HEK293T (cell line): ENCODE data around the gene MT1F.
"Not testable (repeated sequence)": the region's sequence is repeated elsewhere in the genome, so short reads cannot be mapped to it uniquely, and the experiment has no call there.

Experiments
- CTCF ChIA-PET: fragments of 350-600 bp; formaldehyde crosslinking; extraction: SDS; loops from one replicate; lab custom pipeline; 2021; ENCODE audit warnings: antibody characterized with exemption, inconsistent platforms; lab: Yijun Ruan, JAX
- POLR2A ChIA-PET: fragments of 350-600 bp; formaldehyde crosslinking; extraction: SDS; loops from one replicate; lab custom pipeline; 2020; ENCODE audit warnings: antibody characterized with exemption, inconsistent platforms; lab: Yijun Ruan, JAX
- DNase-seq: peaks from one replicate; pipeline ENCODE4 v3.0.0; 2012; ENCODE audit warnings: mixed read lengths; ENCODE audit errors: extremely low spot score
- ARNT ChIP-seq: fragments of 450-650 bp; IDR thresholded peaks from 2 replicates; pipeline ENCODE4 v1.6.1; 2017; ENCODE audit warnings: mild to moderate bottlenecking
- BHLHE40 ChIP-seq: fragments of 450-650 bp; IDR thresholded peaks from 2 replicates; pipeline ENCODE4 v1.6.1; 2016; ENCODE audit warnings: mild to moderate bottlenecking, moderate library complexity, borderline replicate concordance
- CTBP1 ChIP-seq: fragments of 450-650 bp; IDR thresholded peaks from 2 replicates; pipeline ENCODE4 v1.6.1; 2016; ENCODE audit warnings: borderline replicate concordance
- ELF4 ChIP-seq: fragments of 450-650 bp; IDR thresholded peaks from 2 replicates; pipeline ENCODE4 v1.6.1; 2017; ENCODE audit warnings: antibody characterized with exemption
- FOXA1 ChIP-seq: fragments of 450-650 bp; IDR thresholded peaks from 2 replicates; pipeline ENCODE4 v1.6.1; 2016; ENCODE audit warnings: mild to moderate bottlenecking
- FOXK2 ChIP-seq: fragments of 450-650 bp; IDR thresholded peaks from 2 replicates; pipeline ENCODE4 v1.6.1; 2016; ENCODE audit warnings: mild to moderate bottlenecking
- FOXM1 ChIP-seq: fragments of 450-650 bp; IDR thresholded peaks from 2 replicates; pipeline ENCODE4 v1.6.1; 2017; ENCODE audit warnings: mild to moderate bottlenecking, borderline replicate concordance
- HDGF ChIP-seq: fragments of 450-650 bp; IDR thresholded peaks from 2 replicates; pipeline ENCODE4 v1.6.1; 2017; ENCODE audit warnings: antibody characterized with exemption, borderline replicate concordance
- L3MBTL2 ChIP-seq: fragments of 450-650 bp; conservative IDR thresholded peaks from 2 replicates; pipeline ENCODE4 v1.6.1; 2016; ENCODE audit warnings: mild to moderate bottlenecking
- LEF1 ChIP-seq: fragments of 450-650 bp; IDR thresholded peaks from 2 replicates; pipeline ENCODE4 v1.6.1; 2017; ENCODE audit warnings: mild to moderate bottlenecking, borderline replicate concordance
- NFRKB ChIP-seq: fragments of 450-650 bp; IDR thresholded peaks from 2 replicates; pipeline ENCODE4 v1.6.1; 2016; ENCODE audit warnings: mild to moderate bottlenecking, moderate library complexity
- SP1 ChIP-seq: fragments of 450-650 bp; IDR thresholded peaks from 2 replicates; pipeline ENCODE4 v1.6.1; 2017
- SUZ12 ChIP-seq: fragments of 450-650 bp; IDR thresholded peaks from 2 replicates; pipeline ENCODE4 v1.6.1; 2016; ENCODE audit warnings: mild to moderate bottlenecking
- TARDBP ChIP-seq: fragments of 450-650 bp; IDR thresholded peaks from 2 replicates; pipeline ENCODE4 v1.6.1; 2016
- ZNF384 ChIP-seq: fragments of 450-650 bp; IDR thresholded peaks from 2 replicates; pipeline ENCODE4 v1.6.1; 2016
- TF ChIP-seq, protein P1 (sequence below): fragments of 450-650 bp; IDR thresholded peaks from 2 replicates; pipeline ENCODE4 v1.6.1; 2016

Gene MT1F

DNA sequence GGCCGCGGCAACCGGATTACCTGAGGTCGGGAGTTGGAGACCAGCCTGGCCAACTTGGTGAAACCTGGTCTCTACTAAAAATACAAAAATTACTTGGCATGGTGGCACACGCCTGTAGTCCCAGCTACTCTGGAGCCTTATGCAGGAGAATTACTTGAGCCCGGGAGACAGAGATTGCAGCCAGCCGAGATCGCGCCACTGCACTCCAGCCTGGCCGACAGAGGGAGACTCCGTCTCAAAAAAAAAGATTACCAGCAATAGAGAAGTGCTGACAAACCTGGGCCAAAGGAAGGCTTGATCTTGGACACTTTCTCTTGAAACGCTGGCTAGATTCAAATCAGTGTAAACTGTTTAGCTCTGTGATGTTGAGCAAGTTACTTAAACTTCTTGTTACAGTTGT is 16.2 kb downstream of the MT1F start:
- TF ChIP-seq ARNT: no peak
- no peak for TF ChIP-seq CTBP1
- no peak for TF ChIP-seq L3MBTL2
- no peak for TF ChIP-seq SP1
- TF ChIP-seq LEF1: no peak
- no peak for TF ChIP-seq HDGF
- no peak for TF ChIP-seq BHLHE40
- no peak for TF ChIP-seq ZNF384
- TF ChIP-seq FOXK2: no peak
- TF ChIP-seq FOXA1: no peak
- TF ChIP-seq SUZ12: no peak
- no peak for TF ChIP-seq TARDBP
- POLR2A ChIA-PET: no interaction called here
- CTCF ChIA-PET: interaction anchor here (0.6 to 1.4 kb wide), 2 partner anchors 28 to 502 kb away, joined by 6 to 10 read pairs; no protein-coding TSS in a partner anchor
- DNase-seq: no peak

DNA sequence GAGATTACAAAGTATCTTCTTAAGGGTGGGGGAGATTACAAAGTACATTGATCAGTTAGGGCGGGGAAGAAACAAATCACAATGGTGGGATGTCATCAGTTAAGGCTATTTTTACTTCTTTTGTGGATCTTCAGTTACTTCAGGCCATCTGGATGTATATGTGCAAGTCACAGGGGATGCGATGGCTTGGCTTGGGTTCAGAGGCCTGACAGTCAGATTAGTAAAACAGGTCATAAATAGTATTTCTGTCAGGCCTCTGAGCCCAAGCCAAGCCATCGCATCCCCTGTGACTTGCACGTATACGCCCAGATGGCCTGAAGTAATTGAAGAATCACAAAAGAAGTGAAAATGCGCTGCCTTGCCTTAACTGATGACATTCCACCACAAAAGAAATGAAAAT is 16.8 kb downstream of the MT1F start:
- CTCF ChIA-PET: interaction anchor here (0.6 kb wide), 1 partner anchor 501 kb away, joined by 6 read pairs; no protein-coding TSS in a partner anchor
- POLR2A ChIA-PET: not testable (repeated sequence)

DNA sequence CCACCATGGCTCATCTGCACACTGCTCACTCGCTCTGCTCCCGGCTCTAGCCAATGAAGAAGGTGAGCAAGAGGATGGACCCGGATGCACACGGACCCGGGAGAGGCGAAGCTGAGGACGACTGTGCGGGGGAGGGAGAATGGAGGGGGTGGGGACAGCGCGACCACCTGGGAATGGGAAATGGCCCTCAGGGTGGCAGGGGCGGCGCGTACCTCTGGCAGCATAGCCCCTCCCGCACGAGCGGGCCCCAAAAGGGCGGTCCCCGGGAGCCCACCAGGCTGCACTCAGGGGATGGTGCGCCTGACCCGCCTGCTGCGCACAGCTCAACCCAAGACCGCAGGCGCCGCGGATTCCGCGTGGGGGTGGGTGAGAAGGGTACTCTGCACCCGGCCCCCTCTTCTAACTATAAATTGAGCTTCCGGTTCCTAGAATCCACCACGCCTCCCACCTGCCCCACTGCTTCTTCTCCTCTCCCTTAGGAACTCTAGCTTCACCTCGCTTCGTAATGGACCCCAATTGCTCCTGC is 18.0 kb downstream of the MT1F start:
- ChIA-PET CTCF (no interaction called here), POLR2A (no interaction called here)
- no peak for TF ChIP-seq BHLHE40
- no peak for TF ChIP-seq FOXA1
- no peak for TF ChIP-seq SUZ12
- no peak for TF ChIP-seq FOXK2
- TF ChIP-seq FOXM1: no peak
- no peak for TF ChIP-seq LEF1
- TF ChIP-seq CTBP1: no peak
- TF ChIP-seq ZNF384: no peak
- no peak for TF ChIP-seq ELF4
- DNase-seq: no peak

More for the DNA sequence above, 16.8 kb downstream of the MT1F start:
- DNase-seq: not testable (repeated sequence)

DNA sequence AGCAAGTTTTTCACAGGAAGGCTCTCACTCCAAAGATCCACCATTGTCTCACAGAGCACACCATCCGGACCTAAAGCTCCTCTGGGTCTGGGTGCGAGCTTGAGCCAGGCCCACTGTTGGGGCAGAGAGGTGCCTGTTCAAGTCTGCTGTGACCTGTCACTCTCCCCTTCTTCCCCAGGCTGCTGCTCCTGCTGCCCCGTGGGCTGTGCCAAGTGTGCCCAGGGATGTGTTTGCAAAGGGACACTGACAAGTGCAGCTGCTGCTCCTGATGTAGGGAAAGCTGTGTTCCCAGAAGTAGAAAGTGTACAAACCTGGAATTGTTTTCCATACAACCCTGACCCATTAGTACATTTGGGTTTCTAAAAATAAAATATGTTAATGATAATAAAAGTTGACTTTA is 19.7 kb downstream of the MT1F start:
- CTCF ChIA-PET: interaction anchor here (0.6 kb wide), 1 partner anchor 101 kb away, joined by 3 read pairs; no protein-coding TSS in a partner anchor
- no peak for TF ChIP-seq BHLHE40
- TF ChIP-seq LEF1: no peak
- TF ChIP-seq FOXM1: no peak
- TF ChIP-seq FOXA1: no peak
- TF ChIP-seq TARDBP: no peak
- TF ChIP-seq SP1: no peak
- TF ChIP-seq NFRKB: no peak
- TF ChIP-seq CTBP1: no peak
- TF ChIP-seq FOXK2: no peak
- no peak for TF ChIP-seq ARNT
- no peak for TF ChIP-seq SUZ12
- no peak for TF ChIP-seq HDGF

DNA sequence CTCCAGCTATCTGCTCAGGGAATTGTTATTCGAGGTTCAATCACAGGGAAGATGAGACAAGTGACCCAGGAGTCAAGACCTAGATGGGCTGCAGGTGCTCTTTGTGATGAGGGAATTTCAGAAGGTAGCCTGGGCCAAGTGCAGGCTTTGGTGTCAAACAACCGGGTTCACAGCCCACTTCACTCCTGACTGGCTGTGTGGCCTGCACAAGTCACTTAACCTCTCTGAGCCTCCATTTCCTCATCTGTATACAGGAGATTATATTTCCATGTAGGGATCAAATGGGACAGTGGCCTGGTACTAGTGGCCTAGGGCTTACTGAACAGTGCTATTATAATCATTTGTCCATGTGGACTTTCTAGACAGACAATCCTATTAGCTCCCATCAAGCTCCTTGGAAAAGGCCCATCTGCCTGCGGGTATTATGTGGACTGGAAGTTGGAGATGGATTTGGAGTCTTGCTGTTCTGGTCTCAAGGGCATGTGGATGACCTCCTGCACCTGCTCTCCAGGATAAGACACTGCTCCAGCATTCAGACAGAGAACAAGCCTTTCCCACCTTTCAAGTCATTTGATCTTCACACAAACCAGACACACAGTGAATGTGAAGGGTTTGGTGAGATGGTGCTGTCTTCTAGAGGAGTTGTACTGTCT is 21.4 kb downstream of the MT1F start:
- TF ChIP-seq TARDBP (no peak), HDGF (no peak), L3MBTL2 (no peak), ZNF384 (no peak)
- TF ChIP-seq, protein P1, sequence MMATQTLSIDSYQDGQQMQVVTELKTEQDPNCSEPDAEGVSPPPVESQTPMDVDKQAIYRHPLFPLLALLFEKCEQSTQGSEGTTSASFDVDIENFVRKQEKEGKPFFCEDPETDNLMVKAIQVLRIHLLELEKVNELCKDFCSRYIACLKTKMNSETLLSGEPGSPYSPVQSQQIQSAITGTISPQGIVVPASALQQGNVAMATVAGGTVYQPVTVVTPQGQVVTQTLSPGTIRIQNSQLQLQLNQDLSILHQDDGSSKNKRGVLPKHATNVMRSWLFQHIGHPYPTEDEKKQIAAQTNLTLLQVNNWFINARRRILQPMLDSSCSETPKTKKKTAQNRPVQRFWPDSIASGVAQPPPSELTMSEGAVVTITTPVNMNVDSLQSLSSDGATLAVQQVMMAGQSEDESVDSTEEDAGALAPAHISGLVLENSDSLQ: no peak
- DNase-seq: no peak
- CTCF ChIA-PET: interaction anchor here (0.6 kb wide), 1 partner anchor 15 kb away, joined by 4 read pairs; no protein-coding TSS in a partner anchor
- POLR2A ChIA-PET: no interaction called here

More for the DNA sequence above, 19.7 kb downstream of the MT1F start:
- DNase-seq: no peak
- POLR2A ChIA-PET: no interaction called here

DNA sequence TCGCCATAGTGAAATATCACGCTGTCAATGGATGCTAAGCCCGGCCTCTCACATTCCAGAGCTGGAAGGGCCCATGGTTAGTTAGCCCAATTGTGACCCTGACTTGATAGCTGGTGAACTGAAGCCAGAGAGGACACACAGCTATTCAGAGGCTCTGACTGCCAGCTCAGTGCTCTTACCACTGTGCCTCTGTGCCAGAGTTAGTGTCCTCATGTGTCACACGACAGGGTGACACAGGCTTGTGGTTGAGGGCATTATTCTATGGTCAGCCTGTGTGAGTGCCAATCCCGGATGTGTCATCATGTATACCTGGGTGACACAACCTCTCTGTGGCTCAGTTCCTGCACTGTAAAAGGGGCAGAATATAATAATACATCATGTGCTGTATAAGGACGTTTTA is 22.1 kb downstream of the MT1F start:
- ChIA-PET CTCF (interaction anchor here (0.6 kb wide), 1 partner anchor 15 kb away, joined by 4 read pairs; no protein-coding TSS in a partner anchor), POLR2A (no interaction called here)
- TF ChIP-seq NFRKB (no peak), FOXA1 (no peak), TARDBP (no peak), BHLHE40 (no peak), FOXK2 (no peak), ELF4 (no peak), HDGF (no peak), ZNF384 (no peak), FOXM1 (no peak), SUZ12 (no peak), CTBP1 (no peak), LEF1 (no peak), SP1 (no peak)
- DNase-seq: no peak

DNA sequence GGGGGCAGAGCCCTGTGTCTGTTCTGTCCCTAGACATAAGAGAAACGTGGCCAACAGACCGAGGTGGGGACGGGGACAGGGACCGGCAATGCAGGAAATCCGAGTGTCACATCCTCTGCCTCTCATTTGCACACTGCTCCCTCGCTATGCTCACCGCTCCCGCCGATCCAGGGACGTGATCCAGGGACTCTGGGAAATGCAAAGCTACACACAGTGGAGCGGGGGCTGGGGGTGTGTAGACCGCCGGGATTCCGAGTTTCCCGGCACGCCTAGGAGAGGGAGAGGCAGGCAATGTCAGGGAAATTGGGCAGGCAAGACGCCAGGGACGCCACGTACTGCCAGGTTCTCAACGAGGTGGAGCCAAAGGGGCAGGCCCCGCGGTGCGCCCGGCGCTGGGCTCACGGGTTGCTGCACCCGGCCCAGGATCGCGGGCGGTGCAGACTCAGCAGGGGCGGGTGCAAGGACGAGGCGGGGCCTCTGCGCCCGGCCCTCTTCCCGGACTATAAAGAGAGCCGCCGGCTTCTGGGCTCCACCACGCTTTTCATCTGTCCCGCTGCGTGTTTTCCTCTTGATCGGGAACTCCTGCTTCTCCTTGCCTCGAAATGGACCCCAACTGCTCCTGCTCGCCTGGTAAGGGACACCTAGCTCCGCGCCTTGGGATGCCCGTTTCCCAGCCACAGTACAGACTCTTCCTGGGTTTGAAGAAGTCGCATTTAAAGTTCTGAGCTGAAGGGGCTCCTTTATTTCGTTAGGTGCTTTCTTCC is 24.4 kb downstream of the MT1F start, which contains the start of gene MT1X:
TSS of gene MT1X (plus strand) at position 532 of the 764 bp plus-strand sequence. CDS start at position 603, 71 bp downstream.
- ChIA-PET POLR2A (interaction anchor here (1.0 to 1.9 kb wide), 4 partner anchors 20 to 74 kb away, joined by 3 to 6 read pairs (median 3); partner anchors contain the start of gene MT2A), CTCF (interaction anchor here (0.6 kb wide), 1 partner anchor 20 kb away, joined by 3 read pairs; no protein-coding TSS in a partner anchor)
- peak; percentile 87 for DNase-seq
- peak; percentile 19; the same call in 1 of the 2 replicates for TF ChIP-seq ELF4
- TF ChIP-seq TARDBP: no peak
- no peak for TF ChIP-seq ZNF384
- TF ChIP-seq FOXM1: no peak
- 0 out of 2 replicates have a peak, but pooled peaks have one; percentile 13 for TF ChIP-seq ARNT
